Activated gamma-delta T cell treated with anti-CD3 and anti-CD28 coated beads, Interleukin-2, amount 50 U/mL, for 16 hours (primary cell): ENCODE results near the gene MAP3K14.
A peak's percentile ranks its signal among the peaks of the same experiment; 100 is the strongest.

Source experiments
- DNase-seq: peaks from one replicate; pipeline ENCODE4 v3.0.0-alpha.2; 2020; ENCODE audit warnings: low read depth

Gene MAP3K14

GRCh38 chr17:45223539-45224528, 93.0 kb downstream of the MAP3K14 start:
- DNase-seq = peak; percentile 48

GRCh38 chr17:45222996-45223538, 93.8 kb downstream of the MAP3K14 start:
- no peak for DNase-seq

GRCh38 chr17:45222289-45222995, 94.4 kb downstream of the MAP3K14 start:
- no peak for DNase-seq

GRCh38 chr17:45222014-45222288, 94.9 kb downstream of the MAP3K14 start:
- no peak for DNase-seq

GRCh38 chr17:45221081-45222013, 95.5 kb downstream of the MAP3K14 start, which contains the start of gene FMNL1:
TSS of gene FMNL1 (plus strand) at chr17:45221885. CDS start at chr17:45222125, 240 bp downstream.
- DNase-seq = peak; percentile 51

GRCh38 chr17:45220079-45220478, 96.7 kb downstream of the MAP3K14 start:
- no peak for DNase-seq

GRCh38 chr17:45218895-45219661, 97.7 kb downstream of the MAP3K14 start:
- peak; percentile 87 for DNase-seq
